K562 (cell line): Measurements from ENCODE around the gene HOXC4. TPM values are rescaled to one million over a fixed set of nuclear protein-coding genes. Genes with fewer than 3 reads are reported as not detected.

Experiments used
- ATF1 ChIP-seq, 2 experiments: fragments of 450-650 bp in 1 of 2; IDR thresholded peaks; 2 replicates each; pipeline ENCODE4 v1.6.1; 2016; ENCODE audit warnings: missing compliant biosample characterization in 1 of 2, missing genetic modification characterization in 1 of 2
- CBFB ChIP-seq: sonication (generic); formaldehyde crosslinking; IDR thresholded peaks from 2 replicates; pipeline ENCODE4 v1.4.0; 2020; ENCODE audit warnings: mild to moderate bottlenecking, missing genetic modification reagents
- FOXJ2 ChIP-seq: fragments of 200-800 bp; sonication (Bioruptor generic); IDR thresholded peaks from 2 replicates; pipeline ENCODE4 v1.6.1; 2016; ENCODE audit warnings: missing genetic modification characterization, missing compliant biosample characterization
- PHTF2 ChIP-seq: fragments of 250-450 bp; sonication (Bioruptor Pico); IDR thresholded peaks from 2 replicates; pipeline ENCODE4 v1.5.0; 2021; ENCODE audit warnings: mild to moderate bottlenecking
- PRMT5 ChIP-seq: sonication (generic); formaldehyde crosslinking; IDR thresholded peaks from 2 replicates; pipeline ENCODE4 v1.5.0; 2020; ENCODE audit warnings: missing genetic modification reagents
- PRPF4 ChIP-seq: fragments of 200-400 bp; formaldehyde crosslinking; IDR thresholded peaks from one replicate; pipeline ENCODE4 v1.6.1; 2017; ENCODE audit warnings: low read length, low read depth, mild to moderate bottlenecking; ENCODE audit not compliant: insufficient read depth, poor library complexity, severe bottlenecking
- SMAD4 ChIP-seq: fragments of 250-450 bp; sonication (Bioruptor Pico); conservative IDR thresholded peaks from 2 replicates; pipeline ENCODE4 v1.8.0; 2021; ENCODE audit warnings: inconsistent platforms, mild to moderate bottlenecking, moderate library complexity
- SMARCC2 ChIP-seq: fragments of 450-650 bp; IDR thresholded peaks from 2 replicates; pipeline ENCODE4 v1.6.1; 2017; ENCODE audit warnings: antibody characterized with exemption, moderate library complexity, mild to moderate bottlenecking, low read depth
- SP2 ChIP-seq: IDR thresholded peaks from 2 replicates; pipeline ENCODE4 v1.6.1; 2011; ENCODE audit warnings: mild to moderate bottlenecking, low read depth, low read length, moderate library complexity; ENCODE audit not compliant: poor library complexity, severe bottlenecking; ENCODE audit errors: extremely low read depth
- SPI1 ChIP-seq: IDR thresholded peaks from 2 replicates; pipeline ENCODE4 v1.6.1; 2011; ENCODE audit warnings: low read depth, low read length, control low read depth, borderline replicate concordance
- SUPT5H ChIP-seq: fragments of 450-650 bp; IDR thresholded peaks from 2 replicates; pipeline ENCODE4 v1.6.1; 2016
- TBL1XR1 ChIP-seq, 2 experiments: IDR thresholded peaks; 2 replicates each; pipeline ENCODE4 v1.6.1; 2012; ENCODE audit warnings: improper control_type of control experiment in 2 of 2, low read length in 2 of 2, mild to moderate bottlenecking in 1 of 2
- ZFX ChIP-seq: sonication (generic); formaldehyde crosslinking; IDR thresholded peaks from 2 replicates; pipeline ENCODE4 v1.8.0; 2022; ENCODE audit warnings: mild to moderate bottlenecking, missing genetic modification reagents, moderate library complexity
- ZKSCAN8 ChIP-seq: fragments of 200-800 bp; sonication (Bioruptor generic); IDR thresholded peaks from 2 replicates; pipeline ENCODE4 v1.6.1; 2016; ENCODE audit warnings: missing genetic modification characterization, missing compliant biosample characterization
- ZNF133 ChIP-seq: fragments of 250-450 bp; sonication (Bioruptor Pico); IDR thresholded peaks from 2 replicates; pipeline ENCODE4 v1.4.0; 2020; ENCODE audit warnings: mild to moderate bottlenecking
- ZNF589 ChIP-seq: fragments of 200-800 bp; sonication (Bioruptor generic); IDR thresholded peaks from 2 replicates; pipeline ENCODE4 v1.6.1; 2016; ENCODE audit warnings: low read depth, missing genetic modification characterization, missing compliant biosample characterization
- ZNF76 ChIP-seq: fragments of 250-450 bp; sonication (Bioruptor Pico); IDR thresholded peaks from 2 replicates; pipeline ENCODE4 v1.4.0; 2020; ENCODE audit warnings: mild to moderate bottlenecking, moderate library complexity, borderline replicate concordance
- polyA plus RNA-seq, 8 experiments: library from polyadenylated mRNA; depleted of rRNA in 4 of 8; stranded (reverse) in 5 of 8; unstranded in 3 of 8; fragments of >200 nt; fragmentation: Nextera tagmentation in 2 of 8; fragmentation: Illumina TruSeq in 1 of 8; extraction: Ambion mirVana in 2 of 8; extraction: Trizol in 1 of 8; gene quantifications; 2 replicates each; pipeline versions ENCODE4 v1.2.1 to v1.2.3, GENCODE V29; 2011 to 2014; ENCODE audit warnings: inconsistent platforms in 1 of 8, missing spikeins in 1 of 8
- total RNA-seq, 7 experiments: library from RNA; depleted of rRNA in 6 of 7; stranded (reverse); fragments of >200 nt in 6 of 7; fragmentation: Illumina TruSeq in 2 of 7; extraction: Trizol in 2 of 7; gene quantifications; 2 replicates each; pipeline versions ENCODE4 v1.2.1 to v1.2.3, GENCODE V29; 2011 to 2021; ENCODE audit warnings: low replicate concordance in 1 of 7
- TF ChIP-seq, protein P1 (sequence below): fragments of 200-800 bp; sonication (Bioruptor generic); IDR thresholded peaks from 2 replicates; pipeline ENCODE4 v1.6.1; 2016; ENCODE audit warnings: missing genetic modification characterization, missing compliant biosample characterization

HOXC4 gene
- total and polyA plus RNA-seq, 9 of the 15 experiments (the other 6 are each of a cell fraction or from before 2014, with no cell fraction given), result 0.06 to 1.5 (median 0.44) TPM; not detected in 1

DNA sequence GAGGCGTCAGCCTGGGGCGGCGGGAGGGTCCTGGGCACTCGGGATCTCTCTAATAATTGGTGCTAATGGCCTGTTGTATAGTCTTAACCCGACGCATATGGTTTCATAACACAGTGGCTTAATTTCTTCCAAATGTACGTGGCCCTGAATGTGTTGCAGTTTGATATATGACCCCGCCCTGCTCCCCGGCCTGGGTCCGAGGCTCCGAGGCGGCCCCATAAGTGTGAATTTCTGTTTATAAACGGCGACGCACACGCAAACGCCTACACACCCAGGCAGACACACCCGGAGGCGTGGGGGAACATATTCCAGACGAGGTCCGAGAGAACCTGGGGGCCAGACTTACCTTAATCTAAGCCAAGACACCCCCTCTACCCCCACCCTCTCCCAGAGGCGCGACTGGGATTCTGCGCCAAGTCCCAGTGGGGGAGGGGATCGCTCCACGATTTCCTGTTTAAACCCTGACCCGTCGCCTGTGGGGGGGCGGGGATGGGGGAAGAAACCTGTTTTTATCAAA, 35.1 kb upstream of the HOXC4 start (continued):
- TF ChIP-seq CBFB (CRISPR knock-in tag), result no peak
- TF ChIP-seq, protein P1, sequence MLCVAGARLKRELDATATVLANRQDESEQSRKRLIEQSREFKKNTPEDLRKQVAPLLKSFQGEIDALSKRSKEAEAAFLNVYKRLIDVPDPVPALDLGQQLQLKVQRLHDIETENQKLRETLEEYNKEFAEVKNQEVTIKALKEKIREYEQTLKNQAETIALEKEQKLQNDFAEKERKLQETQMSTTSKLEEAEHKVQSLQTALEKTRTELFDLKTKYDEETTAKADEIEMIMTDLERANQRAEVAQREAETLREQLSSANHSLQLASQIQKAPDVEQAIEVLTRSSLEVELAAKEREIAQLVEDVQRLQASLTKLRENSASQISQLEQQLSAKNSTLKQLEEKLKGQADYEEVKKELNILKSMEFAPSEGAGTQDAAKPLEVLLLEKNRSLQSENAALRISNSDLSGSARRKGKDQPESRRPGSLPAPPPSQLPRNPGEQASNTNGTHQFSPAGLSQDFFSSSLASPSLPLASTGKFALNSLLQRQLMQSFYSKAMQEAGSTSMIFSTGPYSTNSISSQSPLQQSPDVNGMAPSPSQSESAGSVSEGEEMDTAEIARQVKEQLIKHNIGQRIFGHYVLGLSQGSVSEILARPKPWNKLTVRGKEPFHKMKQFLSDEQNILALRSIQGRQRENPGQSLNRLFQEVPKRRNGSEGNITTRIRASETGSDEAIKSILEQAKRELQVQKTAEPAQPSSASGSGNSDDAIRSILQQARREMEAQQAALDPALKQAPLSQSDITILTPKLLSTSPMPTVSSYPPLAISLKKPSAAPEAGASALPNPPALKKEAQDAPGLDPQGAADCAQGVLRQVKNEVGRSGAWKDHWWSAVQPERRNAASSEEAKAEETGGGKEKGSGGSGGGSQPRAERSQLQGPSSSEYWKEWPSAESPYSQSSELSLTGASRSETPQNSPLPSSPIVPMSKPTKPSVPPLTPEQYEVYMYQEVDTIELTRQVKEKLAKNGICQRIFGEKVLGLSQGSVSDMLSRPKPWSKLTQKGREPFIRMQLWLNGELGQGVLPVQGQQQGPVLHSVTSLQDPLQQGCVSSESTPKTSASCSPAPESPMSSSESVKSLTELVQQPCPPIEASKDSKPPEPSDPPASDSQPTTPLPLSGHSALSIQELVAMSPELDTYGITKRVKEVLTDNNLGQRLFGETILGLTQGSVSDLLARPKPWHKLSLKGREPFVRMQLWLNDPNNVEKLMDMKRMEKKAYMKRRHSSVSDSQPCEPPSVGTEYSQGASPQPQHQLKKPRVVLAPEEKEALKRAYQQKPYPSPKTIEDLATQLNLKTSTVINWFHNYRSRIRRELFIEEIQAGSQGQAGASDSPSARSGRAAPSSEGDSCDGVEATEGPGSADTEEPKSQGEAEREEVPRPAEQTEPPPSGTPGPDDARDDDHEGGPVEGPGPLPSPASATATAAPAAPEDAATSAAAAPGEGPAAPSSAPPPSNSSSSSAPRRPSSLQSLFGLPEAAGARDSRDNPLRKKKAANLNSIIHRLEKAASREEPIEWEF (CRISPR knock-in tag), result no peak
- TF ChIP-seq PHTF2, result no peak
- no peak for TF ChIP-seq FOXJ2 (tag)
- TF ChIP-seq SPI1, result no peak
- TF ChIP-seq TBL1XR1 (IDR thresholded peaks at IDR 0.05; ENCODE audit: low read length in 2 of 2), result no peak
- no peak for TF ChIP-seq PRPF4
- no peak for TF ChIP-seq ZNF133 (CRISPR knock-in tag)
- TF ChIP-seq PRMT5 (CRISPR knock-in tag), result no peak
- peak; percentile 62; the same call in 1 of the 2 replicates for TF ChIP-seq ZNF589 (CRISPR knock-in tag)
- TF ChIP-seq SMAD4 (CRISPR knock-in tag), result peak; percentile 32; the same call in 1 of the 2 replicates
- TF ChIP-seq SP2, result no peak
- no peak for TF ChIP-seq ATF1 (CRISPR knock-in tag; IDR thresholded peaks at IDR 0.05)
- 0 out of 2 replicates have a peak, but pooled peaks have one; percentile 38 for TF ChIP-seq ATF1 (tag; IDR thresholded peaks at IDR 0.05)
- 0 out of 2 replicates have a peak, but pooled peaks have one; percentile 15 for TF ChIP-seq ZNF76 (CRISPR knock-in tag)
- TF ChIP-seq SUPT5H, result peak; percentile 27; the same call in 1 of the 2 replicates
- 0 out of 2 replicates have a peak, but pooled peaks have one; percentile 17 for TF ChIP-seq ZKSCAN8 (CRISPR knock-in tag)
- peak; percentile 19; the same call in 1 of the 2 replicates for TF ChIP-seq SMARCC2
- TF ChIP-seq ZFX, result peak; percentile 73
